ENCODE results near the gene DGCR2. TPM values are rescaled to one million over a fixed set of nuclear protein-coding genes. Genes with fewer than 3 reads are reported as not detected.

Gene DGCR2
- total RNA-seq, 1 donor from 2014 or later, result 20.6 TPM

- H3K36me3 ChIP-seq, result no peaks in the 10 kb centered on the region
- no peak overlapping the region for H3K4me2 ChIP-seq
- Mint-ChIP-seq H3K27me3 (ENCODE audit: insufficient read depth, low read depth) (peaks cover 2% of the 10 kb centered on the region), H3K4me3 (no peak overlapping the region), H3K4me1 (peaks cover 42% of the 10 kb centered on the region), H3K9me3 (peaks cover under 1% of the 10 kb centered on the region), H3K36me3 (peaks cover 6% of the 10 kb centered on the region), H3K27ac (no peak overlapping the region)
- no peak for DNase-seq (ENCODE audit: low spot score)
- no peaks in the 10 kb centered on the region for H3K27me3 ChIP-seq
- H3K9me3 ChIP-seq (ENCODE audit: low read depth), result no peaks in the 10 kb centered on the region
- peaks cover 20% of the 10 kb centered on the region for H3K4me1 ChIP-seq
- peaks cover 100% of the 10 kb centered on the region for H3K79me2 ChIP-seq (ENCODE audit: low read depth)
- H2AFZ ChIP-seq (replicated peaks), result no peak overlapping the region
- no peak overlapping the region for H3K27ac ChIP-seq
- peaks cover 6% of the 10 kb centered on the region for H3F3A ChIP-seq (ENCODE audit: low read depth)
- no peak overlapping the region for H3K4me3 ChIP-seq
- H3K9ac ChIP-seq, result no peak overlapping the region
- TF ChIP-seq CTCF (IDR thresholded peaks at IDR 0.05) (no peak), EZH2phosphoT487 (IDR thresholded peaks at IDR 0.05) (no peak), EZH2 (IDR thresholded peaks at IDR 0.05) (no peak)
- peaks cover 90% of the 10 kb centered on the region for H4K20me1 ChIP-seq (ENCODE audit: low read depth)
Measured at GRCh38 chr22:19106886-19107729, 15.1 kb downstream of the DGCR2 start.

- H3K27ac Mint-ChIP-seq, result peak overlapping the region; percentile 92
- H3K4me1 Mint-ChIP-seq, result peaks cover 39% of the 10 kb centered on the region
- H3K4me1 ChIP-seq, result peaks cover 13% of the 10 kb centered on the region
- H3K9ac ChIP-seq, result no peak overlapping the region
- no peak overlapping the region for H3K4me3 Mint-ChIP-seq
- peaks cover 99% of the 10 kb centered on the region for H3K79me2 ChIP-seq (ENCODE audit: low read depth)
- H3K4me3 ChIP-seq, result no peak overlapping the region
- H3K27me3 Mint-ChIP-seq (ENCODE audit: insufficient read depth, low read depth), result peaks cover 2% of the 10 kb centered on the region
- DNase-seq (ENCODE audit: low spot score), result peak; percentile 47
- peaks cover 80% of the 10 kb centered on the region for H4K20me1 ChIP-seq (ENCODE audit: low read depth)
- H2AFZ ChIP-seq (replicated peaks), result no peak overlapping the region
- H3K4me2 ChIP-seq, result no peak overlapping the region
- peaks cover 10% of the 10 kb centered on the region for H3K36me3 Mint-ChIP-seq
- H3K27ac ChIP-seq, result no peak overlapping the region
- no peaks in the 10 kb centered on the region for H3K9me3 ChIP-seq (ENCODE audit: low read depth)
- H3K9me3 Mint-ChIP-seq, result peaks cover 4% of the 10 kb centered on the region
- no peaks in the 10 kb centered on the region for H3F3A ChIP-seq (ENCODE audit: low read depth)
- no peaks in the 10 kb centered on the region for H3K27me3 ChIP-seq
- TF ChIP-seq EZH2phosphoT487 (IDR thresholded peaks at IDR 0.05) (no peak), CTCF (IDR thresholded peaks at IDR 0.05) (peak; percentile 32), EZH2 (IDR thresholded peaks at IDR 0.05) (no peak)
- no peaks in the 10 kb centered on the region for H3K36me3 ChIP-seq
Measured at GRCh38 chr22:19105867-19106802, 16.1 kb downstream of the DGCR2 start.

- TF ChIP-seq EZH2phosphoT487 (IDR thresholded peaks at IDR 0.05), result no peak
- TF ChIP-seq CTCF (IDR thresholded peaks at IDR 0.05), result no peak
- no peak for TF ChIP-seq EZH2 (IDR thresholded peaks at IDR 0.05)
- no peaks in the 10 kb centered on the region for H3K9me3 ChIP-seq (ENCODE audit: low read depth)
- H4K20me1 ChIP-seq (ENCODE audit: low read depth), result peaks cover 73% of the 10 kb centered on the region
- no peak for DNase-seq (ENCODE audit: low spot score)
- H3K4me1 ChIP-seq, result peaks cover 7% of the 10 kb centered on the region
- H3K9me3 Mint-ChIP-seq, result peaks cover 4% of the 10 kb centered on the region
- H3K9ac ChIP-seq, result no peak overlapping the region
- no peaks in the 10 kb centered on the region for H3K27me3 ChIP-seq
- peaks cover 99% of the 10 kb centered on the region for H3K79me2 ChIP-seq (ENCODE audit: low read depth)
- H3K36me3 Mint-ChIP-seq, result peaks cover 12% of the 10 kb centered on the region
- H3K27ac Mint-ChIP-seq, result no peak overlapping the region
- H3K4me1 Mint-ChIP-seq, result peaks cover 34% of the 10 kb centered on the region
- peaks cover 2% of the 10 kb centered on the region for H3K27me3 Mint-ChIP-seq (ENCODE audit: insufficient read depth, low read depth)
- no peak overlapping the region for H3K4me2 ChIP-seq
- no peaks in the 10 kb centered on the region for H3F3A ChIP-seq (ENCODE audit: low read depth)
- H3K4me3 Mint-ChIP-seq, result no peak overlapping the region
- H3K27ac ChIP-seq, result no peak overlapping the region
- H2AFZ ChIP-seq (replicated peaks), result no peak overlapping the region
- H3K36me3 ChIP-seq, result no peaks in the 10 kb centered on the region
- no peak overlapping the region for H3K4me3 ChIP-seq
Measured at GRCh38 chr22:19105456-19105855, 16.8 kb downstream of the DGCR2 start.
